Suprapubic skin (tissue), 4 donors: ENCODE measurements around the gene ZNF460.

ENCODE experiments used
- EP300 ChIP-seq: sonication (generic); formaldehyde crosslinking; IDR thresholded peaks from one replicate; pipeline ENCODE4 v1.6.1; 2017; ENCODE audit warnings: antibody characterized with exemption
- POLR2AphosphoS5 ChIP-seq, 3 donors: sonication (generic); formaldehyde crosslinking; IDR thresholded peaks; one replicate each; pipeline ENCODE4 v1.6.1; 2017; ENCODE audit warnings: antibody characterized with exemption in 3 of 3
- TF ChIP-seq, protein P1 (sequence below), 2 donors: fragments of 200-600 bp in 1 of 2; fragments of 450-650 bp in 1 of 2; sonication (generic) in 1 of 2; IDR thresholded peaks; one replicate each; pipeline ENCODE4 v1.5.1; 2016 to 2019; ENCODE audit warnings: antibody characterized with exemption in 2 of 2, mild to moderate bottlenecking in 1 of 2, moderate library complexity in 1 of 2

DNA sequence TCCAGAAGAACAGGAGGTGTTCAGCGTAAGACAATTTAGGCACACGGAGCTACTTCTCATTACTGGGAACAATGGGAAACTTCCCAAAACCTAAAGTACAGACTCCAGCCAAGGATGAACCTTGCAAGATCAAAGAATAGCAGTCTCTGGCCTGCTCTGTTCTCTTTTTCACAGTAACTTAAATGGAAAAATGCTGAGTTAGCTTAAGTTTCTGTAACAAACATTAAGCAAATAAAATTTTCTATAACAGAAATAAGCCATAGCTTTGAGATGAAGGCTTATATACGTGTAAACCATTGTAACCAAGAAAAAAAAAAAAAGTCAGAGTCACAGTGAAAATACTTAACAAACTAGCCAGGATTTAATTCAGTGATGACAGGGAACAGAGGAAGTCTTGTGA is 18.2 kb upstream of the ZNF460 start:
- TF ChIP-seq, protein P1, sequence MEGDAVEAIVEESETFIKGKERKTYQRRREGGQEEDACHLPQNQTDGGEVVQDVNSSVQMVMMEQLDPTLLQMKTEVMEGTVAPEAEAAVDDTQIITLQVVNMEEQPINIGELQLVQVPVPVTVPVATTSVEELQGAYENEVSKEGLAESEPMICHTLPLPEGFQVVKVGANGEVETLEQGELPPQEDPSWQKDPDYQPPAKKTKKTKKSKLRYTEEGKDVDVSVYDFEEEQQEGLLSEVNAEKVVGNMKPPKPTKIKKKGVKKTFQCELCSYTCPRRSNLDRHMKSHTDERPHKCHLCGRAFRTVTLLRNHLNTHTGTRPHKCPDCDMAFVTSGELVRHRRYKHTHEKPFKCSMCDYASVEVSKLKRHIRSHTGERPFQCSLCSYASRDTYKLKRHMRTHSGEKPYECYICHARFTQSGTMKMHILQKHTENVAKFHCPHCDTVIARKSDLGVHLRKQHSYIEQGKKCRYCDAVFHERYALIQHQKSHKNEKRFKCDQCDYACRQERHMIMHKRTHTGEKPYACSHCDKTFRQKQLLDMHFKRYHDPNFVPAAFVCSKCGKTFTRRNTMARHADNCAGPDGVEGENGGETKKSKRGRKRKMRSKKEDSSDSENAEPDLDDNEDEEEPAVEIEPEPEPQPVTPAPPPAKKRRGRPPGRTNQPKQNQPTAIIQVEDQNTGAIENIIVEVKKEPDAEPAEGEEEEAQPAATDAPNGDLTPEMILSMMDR (IDR thresholded peaks at IDR 0.05), result no peak
- TF ChIP-seq EP300 (no peak), POLR2AphosphoS5 (IDR thresholded peaks at IDR 0.05) (no peak)
